K562 (cell line): ENCODE data around the gene ARL8A. TPM values are rescaled to one million over a fixed set of nuclear protein-coding genes. Genes with fewer than 3 reads are reported as not detected.
A peak's percentile ranks its signal among the peaks of the same experiment; 100 is the strongest.

Source experiments
- BCLAF1 ChIP-seq, 2 experiments: fragments of 450-650 bp in 1 of 2; IDR thresholded peaks; 2 replicates each; pipeline ENCODE4 v1.6.1; 2011 to 2017; ENCODE audit warnings: low read depth in 2 of 2, antibody characterized with exemption in 1 of 2, borderline replicate concordance in 1 of 2, low read length in 1 of 2, mild to moderate bottlenecking in 1 of 2, mixed read lengths in 1 of 2; ENCODE audit not compliant: control insufficient read depth in 1 of 2
- CBFA2T3 ChIP-seq: fragments of 450-650 bp; IDR thresholded peaks from 2 replicates; pipeline ENCODE4 v1.6.1; 2017
- DDX20 ChIP-seq: fragments of 450-650 bp; IDR thresholded peaks from 2 replicates; pipeline ENCODE4 v1.6.1; 2016; ENCODE audit warnings: missing genetic modification characterization, low read depth, mild to moderate bottlenecking, missing compliant biosample characterization, moderate library complexity
- E2F5 ChIP-seq: sonication (generic); formaldehyde crosslinking; IDR thresholded peaks from 2 replicates; pipeline ENCODE4 v1.8.0; 2022; ENCODE audit warnings: mild to moderate bottlenecking, missing genetic modification reagents
- FOXA3 ChIP-seq, 2 experiments: fragments of 450-650 bp in 1 of 2; sonication (generic) in 1 of 2; formaldehyde crosslinking; IDR thresholded peaks in 1 of 2; conservative IDR thresholded peaks in 1 of 2; 2 replicates each; pipeline versions ENCODE4 v1.4.0 to v1.8.0; 2020 to 2022; ENCODE audit warnings: mild to moderate bottlenecking in 2 of 2, missing genetic modification reagents in 1 of 2
- KLF1 ChIP-seq: fragments of 450-650 bp; IDR thresholded peaks from 2 replicates; pipeline ENCODE4 v1.6.1; 2016; ENCODE audit warnings: missing genetic modification characterization, missing compliant biosample characterization
- MEF2A ChIP-seq: IDR thresholded peaks from 2 replicates; pipeline ENCODE4 v1.6.1; 2011; ENCODE audit warnings: low read depth, mild to moderate bottlenecking, low read length, moderate library complexity; ENCODE audit not compliant: control insufficient read depth
- PTTG1 ChIP-seq: fragments of 450-650 bp; IDR thresholded peaks from 2 replicates; pipeline ENCODE4 v1.6.1; 2016; ENCODE audit warnings: low read depth, mild to moderate bottlenecking, missing genetic modification characterization, missing compliant biosample characterization
- RBM15 ChIP-seq: fragments of 200-400 bp; formaldehyde crosslinking; IDR thresholded peaks from 2 replicates; pipeline ENCODE4 v1.6.1; 2018; ENCODE audit warnings: mild to moderate bottlenecking, low read length, moderate library complexity; ENCODE audit not compliant: insufficient read depth
- SMAD3 ChIP-seq: fragments of 450-650 bp; formaldehyde crosslinking; conservative IDR thresholded peaks from 2 replicates; pipeline ENCODE4 v1.4.0; 2020; ENCODE audit warnings: mild to moderate bottlenecking
- STAT6 ChIP-seq: sonication (generic); formaldehyde crosslinking; IDR thresholded peaks from 2 replicates; pipeline ENCODE4 v1.8.1; 2023; ENCODE audit warnings: mild to moderate bottlenecking, missing genetic modification reagents
- ZBTB1 ChIP-seq: sonication (generic); formaldehyde crosslinking; IDR thresholded peaks from 2 replicates; pipeline ENCODE4 v1.8.1; 2023; ENCODE audit warnings: missing genetic modification reagents, low read depth, mild to moderate bottlenecking, borderline replicate concordance
- ZBTB11 ChIP-seq, 3 experiments: fragments of 200-800 bp in 1 of 3; fragments of 250-450 bp in 1 of 3; fragments of 450-650 bp in 1 of 3; sonication (Bioruptor Pico) in 1 of 3; sonication (Bioruptor generic) in 1 of 3; formaldehyde crosslinking in 1 of 3; IDR thresholded peaks; 2 replicates each; pipeline versions ENCODE4 v1.6.1 to v1.8.0; 2016 to 2022; ENCODE audit warnings: mild to moderate bottlenecking in 2 of 3, missing genetic modification characterization in 2 of 3, missing compliant biosample characterization in 1 of 3, moderate library complexity in 1 of 3
- ZNF354B ChIP-seq: fragments of 250-450 bp; sonication (Bioruptor Pico); IDR thresholded peaks from 2 replicates; pipeline ENCODE4 v1.4.0; 2020
- ZNF79 ChIP-seq: fragments of 250-450 bp; sonication (Bioruptor Pico); IDR thresholded peaks from 2 replicates; pipeline ENCODE4 v1.4.0; 2020; ENCODE audit warnings: low read depth, mild to moderate bottlenecking, moderate library complexity
- polyA plus RNA-seq, 8 experiments: library from polyadenylated mRNA; depleted of rRNA in 4 of 8; stranded (reverse) in 5 of 8; unstranded in 3 of 8; fragments of >200 nt; fragmentation: Nextera tagmentation in 2 of 8; fragmentation: Illumina TruSeq in 1 of 8; extraction: Ambion mirVana in 2 of 8; extraction: Trizol in 1 of 8; gene quantifications; 2 replicates each; pipeline versions ENCODE4 v1.2.1 to v1.2.3, GENCODE V29; 2011 to 2014; ENCODE audit warnings: inconsistent platforms in 1 of 8, missing spikeins in 1 of 8
- total RNA-seq, 7 experiments: library from RNA; depleted of rRNA in 6 of 7; stranded (reverse); fragments of >200 nt in 6 of 7; fragmentation: Illumina TruSeq in 2 of 7; extraction: Trizol in 2 of 7; gene quantifications; 2 replicates each; pipeline versions ENCODE4 v1.2.1 to v1.2.3, GENCODE V29; 2011 to 2021; ENCODE audit warnings: low replicate concordance in 1 of 7

ARL8A gene
- total and polyA plus RNA-seq, 9 of the 15 experiments (the other 6 are each of a cell fraction or from before 2014, with no cell fraction given): 0.17 to 27.3 (median 15.6) TPM

- TF ChIP-seq STAT6 (CRISPR knock-in tag) (no peak), BCLAF1 (IDR thresholded peaks at IDR 0.05; ENCODE audit: borderline replicate concordance in 1 of 2, control insufficient read depth in 1 of 2, low read depth in 2 of 2, low read length in 1 of 2) (no peak), RBM15 (no peak), MEF2A (no peak), ZBTB11 (CRISPR knock-in tag; IDR thresholded peaks at IDR 0.05) (no peak), ZNF354B (CRISPR knock-in tag) (no peak), DDX20 (tag) (no peak), CBFA2T3 (peak; percentile 73), PTTG1 (tag) (no peak), KLF1 (peak; percentile 67; the same call in 1 of the 2 replicates), E2F5 (CRISPR knock-in tag) (no peak), ZNF79 (CRISPR knock-in tag) (no peak), SMAD3 (CRISPR knock-in tag) (no peak), ZBTB1 (no peak), FOXA3 (CRISPR knock-in tag; conservative IDR thresholded peaks at IDR 0.05 in 1 of 2, IDR thresholded peaks at IDR 0.05 in 1 of 2) (no peak; a peak in 1 of 4 replicates)
Observed at GRCh38 chr1:202105571-202106339, 38.8 kb downstream of the ARL8A start (continued).
